ENCODE data around the gene METTL15. TPM values are rescaled to one million over a fixed set of nuclear protein-coding genes. Genes with fewer than 3 reads are reported as not detected.
"Not testable (repeated sequence)": the region's sequence is repeated elsewhere in the genome, so short reads cannot be mapped to it uniquely, and the experiment has no call there.

The METTL15 gene
- total and polyA plus RNA-seq, 8 donors = 3.0 to 8.2 (median 5.5) TPM

DNA sequence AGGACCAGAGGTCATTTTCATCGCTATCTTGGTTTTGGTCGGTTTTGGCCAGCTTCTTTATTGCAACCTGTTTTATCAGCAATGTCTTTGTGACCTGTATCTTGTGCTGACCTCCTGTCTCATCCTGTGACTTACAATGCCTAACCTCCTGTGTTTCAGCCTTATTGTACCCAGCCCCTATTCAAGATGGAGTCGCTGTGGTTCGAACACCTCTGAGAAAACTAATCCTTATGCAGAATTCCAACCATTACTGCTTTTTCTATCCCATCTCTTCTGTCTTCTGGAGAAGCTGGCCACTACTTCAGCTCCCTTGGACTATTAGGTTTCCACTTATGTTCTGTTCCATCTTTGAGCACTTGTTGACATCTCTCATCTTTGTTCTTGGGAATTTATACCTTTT, 62.6 kb downstream of the METTL15 start:
- no peaks in the 10 kb centered on the region for H3K9me3 ChIP-seq
- intact Hi-C loops (cut with DNase I) = no loop called here
- no peak overlapping the region for H3K4me3 ChIP-seq
- no peaks in the 10 kb centered on the region for H3K4me1 ChIP-seq
- H3K36me3 ChIP-seq = no peaks in the 10 kb centered on the region
- WGBS, 2 donors = 96% methylated on average over 4 of the region's 4 CpGs
- no peaks in the 10 kb centered on the region for H3K27me3 ChIP-seq
- DNase-seq (no peak), FAIRE-seq (no peak), ATAC-seq (no peak)
- TF ChIP-seq CTCF (IDR thresholded peaks at IDR 0.05) = no peak
- H3K27ac ChIP-seq = no peak overlapping the region

- Histone ChIP-seq H3K4me3 (no peak overlapping the region), H3K9me3 (no peaks in the 10 kb centered on the region), H3K4me1 (no peaks in the 10 kb centered on the region), H3K27ac (no peak overlapping the region), H3K27me3 (no peaks in the 10 kb centered on the region), H3K36me3 (no peaks in the 10 kb centered on the region)
- WGBS, 2 donors = 88 to 90% methylated on average over 1 of the region's 1 CpG
- DNase-seq = no peak
- no peak for ATAC-seq
- FAIRE-seq = no peak
- intact Hi-C loops (cut with DNase I) = no loop called here
- no peak for TF ChIP-seq CTCF (IDR thresholded peaks at IDR 0.05)
These were observed 68.2 kb downstream of the METTL15 start for GRCh38 chr11:28176351-28176750.

GRCh38 chr11:28195449-28195848, 87.3 kb downstream of the METTL15 start:
- H3K4me3 ChIP-seq = no peak overlapping the region
- intact Hi-C loops (cut with DNase I) = no loop called here

DNA sequence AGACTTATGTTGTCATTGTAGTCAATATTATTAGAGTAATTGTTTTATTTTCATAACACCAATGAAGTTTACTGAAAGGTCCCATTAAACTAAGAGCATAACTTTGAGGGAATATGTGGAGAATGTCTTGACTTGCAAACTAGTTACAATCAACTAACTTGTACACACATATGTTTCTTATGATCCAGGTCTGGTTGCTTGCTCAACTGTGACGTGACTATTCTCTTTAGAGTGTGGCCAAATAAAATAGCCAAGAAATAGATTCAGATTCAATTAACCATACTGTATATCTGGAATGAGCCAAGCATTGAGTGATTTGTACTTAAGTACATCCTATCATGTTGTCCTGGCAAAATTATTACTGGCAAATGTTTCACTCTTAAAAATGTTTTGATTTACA, 101.7 kb downstream of the METTL15 start:
- no peak for TF ChIP-seq CTCF (IDR thresholded peaks at IDR 0.05)
- Histone ChIP-seq H3K36me3 (peaks cover 0 to 6% (median 0%) of the 10 kb centered on the region in 3 donors), H3K27me3 (no peaks in the 10 kb centered on the region), H3K4me3 (no peak overlapping the region), H3K27ac (no peak overlapping the region), H3K9me3 (no peaks in the 10 kb centered on the region), H3K4me1 (no peaks in the 10 kb centered on the region)
- intact Hi-C loops (cut with DNase I) = no loop called here
- no peak for FAIRE-seq
- no peak for ATAC-seq
- no peak for DNase-seq
- 87 to 92% methylated on average over 1 of the region's 1 CpG for WGBS, 2 donors

More at GRCh38 chr11:28195449-28195848, 87.3 kb downstream of the METTL15 start:
- Histone ChIP-seq H3K36me3 (no peaks in the 10 kb centered on the region), H3K27me3 (no peaks in the 10 kb centered on the region), H3K27ac (no peak overlapping the region), H3K9me3 (no peaks in the 10 kb centered on the region), H3K4me1 (no peaks in the 10 kb centered on the region)
- DNase-seq (no peak), FAIRE-seq (no peak), ATAC-seq (no peak)
- 66 to 100% methylated on average over 2 of the region's 2 CpGs for WGBS, 2 donors
- no peak for TF ChIP-seq CTCF (IDR thresholded peaks at IDR 0.05)

DNA sequence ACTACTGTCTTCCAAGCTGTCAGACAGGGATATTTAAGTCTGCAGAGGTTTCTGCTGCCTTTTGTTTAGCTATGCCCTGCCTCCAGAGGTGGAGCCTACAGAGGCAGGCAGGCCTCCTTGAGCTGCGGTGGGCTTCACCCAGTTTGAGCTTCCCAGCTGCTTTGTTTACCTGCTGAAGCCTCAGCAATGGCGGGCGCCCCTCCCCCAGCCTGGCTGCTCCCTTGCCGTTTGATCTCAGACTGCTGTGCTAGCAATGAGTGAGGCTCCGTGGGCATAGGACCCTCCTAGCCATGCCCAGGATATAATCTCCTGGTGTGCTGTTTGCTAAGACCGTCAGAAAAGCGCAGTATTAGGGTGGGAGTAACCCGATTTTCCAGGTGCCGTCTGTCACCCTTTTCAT, 113.9 kb downstream of the METTL15 start:
- ATAC-seq; intact Hi-C loops (cut with DNase I); H3K9me3 ChIP-seq; H3K27me3 ChIP-seq; H3K36me3 ChIP-seq; H3K4me3 ChIP-seq; H3K27ac ChIP-seq; DNase-seq; H3K4me1 ChIP-seq; FAIRE-seq: not testable (repeated sequence)
- 96 to 99% methylated on average over 9 of the region's 9 CpGs for WGBS, 2 donors

DNA sequence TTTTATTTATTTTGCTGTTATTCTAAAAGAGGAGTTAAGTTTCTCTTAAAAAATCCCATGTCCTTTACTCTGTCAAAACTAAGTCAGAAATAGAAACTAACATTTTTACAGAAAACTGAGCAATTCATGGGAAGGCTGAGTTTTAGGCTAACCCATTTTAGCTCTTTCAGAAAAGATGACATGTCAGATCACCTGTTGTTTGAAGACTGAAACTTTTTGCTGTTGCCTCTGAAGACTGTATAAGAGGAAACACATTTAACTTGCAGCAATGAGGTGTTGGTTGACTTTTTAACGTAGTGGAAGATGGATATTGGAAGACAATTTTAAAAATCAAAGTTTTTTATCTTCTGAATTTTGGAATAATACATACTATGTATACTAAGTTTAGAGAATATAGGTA, 115.4 kb downstream of the METTL15 start:
- DNase-seq (no peak), FAIRE-seq (no peak), ATAC-seq (no peak)
- H3K9me3 ChIP-seq = no peaks in the 10 kb centered on the region
- H3K4me1 ChIP-seq = no peaks in the 10 kb centered on the region
- H3K36me3 ChIP-seq = no peaks in the 10 kb centered on the region
- H3K27me3 ChIP-seq = no peaks in the 10 kb centered on the region
- no peak for TF ChIP-seq CTCF (IDR thresholded peaks at IDR 0.05)
- no peak overlapping the region for H3K27ac ChIP-seq
- H3K4me3 ChIP-seq = no peak overlapping the region
- intact Hi-C loops (cut with DNase I) = no loop called here
- 75 to 83% methylated on average over 1 of the region's 1 CpG for WGBS, 2 donors

Data from pancreas (tissue), 10 donors.